Measurements from ENCODE around the gene LORICRIN. TPM values are rescaled to one million over a fixed set of nuclear protein-coding genes. Genes with fewer than 3 reads are reported as not detected.
A peak's percentile ranks its signal among the peaks of the same experiment; 100 is the strongest.

LORICRIN gene
- total and polyA plus RNA-seq, 2 experiments from 2014 or later: not detected

DNA sequence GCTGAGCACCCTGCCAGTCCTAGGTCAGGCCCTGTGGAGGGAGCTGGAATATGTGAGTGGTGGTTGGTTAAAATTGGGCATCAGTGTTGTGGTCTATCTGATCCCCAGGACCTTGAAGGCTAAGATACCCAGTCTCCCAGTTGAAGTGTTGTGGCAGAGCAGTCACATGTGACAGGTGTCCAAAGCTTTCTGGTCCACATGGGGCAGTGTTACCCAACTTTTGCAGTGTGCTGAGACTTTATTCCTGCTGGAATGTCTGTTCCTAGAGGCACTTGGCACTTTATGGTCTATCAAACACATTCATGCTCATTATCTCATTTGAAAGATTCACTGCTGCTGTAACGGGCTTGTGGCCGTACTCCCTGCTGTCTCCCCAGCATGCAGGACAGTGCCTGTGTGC lies 21.0 kb upstream of the LORICRIN start:
- no peak for TF ChIP-seq CTCF (IDR thresholded peaks at IDR 0.05; ENCODE audit: low read depth, low read length)
- peak in 1 of 2 donors; percentile 25 for DNase-seq (ENCODE audit: low read depth in 1 of 2, low spot score in 1 of 2)
- no peaks in the 10 kb centered on the region for H3K4me1 ChIP-seq (ENCODE audit: low read depth)
- no peaks in the 10 kb centered on the region for H3K27me3 ChIP-seq
- H3K9me3 ChIP-seq (ENCODE audit: low read depth): no peaks in the 10 kb centered on the region
- H3K27ac ChIP-seq: no peak overlapping the region
- H3K4me3 ChIP-seq: no peak overlapping the region
- no peaks in the 10 kb centered on the region for H3K36me3 ChIP-seq

DNA sequence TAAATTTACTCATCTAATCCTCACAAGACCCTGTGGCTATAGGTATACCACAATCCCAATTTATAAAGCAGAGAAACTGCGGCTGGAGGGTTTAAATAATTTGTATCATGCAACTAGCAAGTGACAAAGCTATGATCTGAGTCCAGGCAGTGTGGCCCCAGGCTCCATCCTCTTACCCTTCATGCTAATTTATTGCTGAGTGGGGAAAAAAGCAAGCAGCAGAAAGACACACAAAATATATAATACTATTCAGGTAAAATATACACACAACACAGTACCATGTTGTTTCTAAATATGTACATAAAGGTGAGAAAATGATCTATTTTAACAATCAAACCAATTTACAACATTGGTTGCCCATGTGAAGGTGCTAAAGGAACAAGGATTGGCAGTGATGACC lies 17.3 kb upstream of the LORICRIN start:
- no peak overlapping the region for H3K4me3 ChIP-seq
- no peaks in the 10 kb centered on the region for H3K9me3 ChIP-seq (ENCODE audit: low read depth)
- TF ChIP-seq CTCF (IDR thresholded peaks at IDR 0.05; ENCODE audit: low read depth, low read length): no peak
- H3K36me3 ChIP-seq: no peaks in the 10 kb centered on the region
- no peaks in the 10 kb centered on the region for H3K4me1 ChIP-seq (ENCODE audit: low read depth)
- no peak for DNase-seq (ENCODE audit: low read depth in 1 of 2, low spot score in 1 of 2)
- no peak overlapping the region for H3K27ac ChIP-seq
- no peaks in the 10 kb centered on the region for H3K27me3 ChIP-seq

DNA sequence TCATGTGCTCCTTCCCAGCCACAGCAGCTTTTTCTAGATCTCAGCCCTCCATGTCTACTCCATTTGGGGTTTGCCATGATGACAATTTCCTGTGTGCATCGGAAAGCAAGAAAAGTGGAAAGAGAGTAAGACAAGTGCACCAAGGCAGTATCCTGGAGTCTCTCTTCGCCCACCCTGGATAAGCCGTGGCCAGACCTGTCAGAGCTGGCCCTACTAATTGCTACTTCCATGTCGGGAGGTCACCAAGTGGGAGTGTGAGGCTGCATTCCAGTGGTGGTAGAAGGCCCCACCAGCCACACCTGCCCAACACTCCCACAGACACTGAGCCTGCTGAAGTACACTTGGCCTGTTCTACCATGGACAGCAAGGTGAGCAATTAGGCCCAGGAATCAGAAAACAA lies 14.0 kb upstream of the LORICRIN start:
- Histone ChIP-seq H3K27me3 (no peaks in the 10 kb centered on the region), H3K27ac (no peak overlapping the region), H3K4me3 (no peak overlapping the region), H3K9me3 (ENCODE audit: low read depth) (no peaks in the 10 kb centered on the region), H3K4me1 (ENCODE audit: low read depth) (no peaks in the 10 kb centered on the region), H3K36me3 (no peaks in the 10 kb centered on the region)
- no peak for TF ChIP-seq CTCF (IDR thresholded peaks at IDR 0.05; ENCODE audit: low read depth, low read length)
- DNase-seq (ENCODE audit: low read depth in 1 of 2, low spot score in 1 of 2): no peak

GRCh38 chr1:153246018-153246417 lies 13.5 kb upstream of the LORICRIN start:
- Histone ChIP-seq H3K4me1 (ENCODE audit: low read depth) (no peaks in the 10 kb centered on the region), H3K9me3 (ENCODE audit: low read depth) (no peaks in the 10 kb centered on the region), H3K4me3 (no peak overlapping the region), H3K36me3 (no peaks in the 10 kb centered on the region), H3K27me3 (no peaks in the 10 kb centered on the region), H3K27ac (no peak overlapping the region)
- no peak for TF ChIP-seq CTCF (IDR thresholded peaks at IDR 0.05; ENCODE audit: low read depth, low read length)
- DNase-seq (ENCODE audit: low read depth in 1 of 2, low spot score in 1 of 2): no peak

- H3K36me3 ChIP-seq: no peaks in the 10 kb centered on the region
- no peak for TF ChIP-seq CTCF (IDR thresholded peaks at IDR 0.05; ENCODE audit: low read depth, low read length)
- no peak overlapping the region for H3K27ac ChIP-seq
- no peaks in the 10 kb centered on the region for H3K27me3 ChIP-seq
- no peaks in the 10 kb centered on the region for H3K4me1 ChIP-seq (ENCODE audit: low read depth)
- no peaks in the 10 kb centered on the region for H3K9me3 ChIP-seq (ENCODE audit: low read depth)
- H3K4me3 ChIP-seq: no peak overlapping the region
- no peak for DNase-seq (ENCODE audit: low read depth in 1 of 2, low spot score in 1 of 2)
Observed at GRCh38 chr1:153246825-153247224, 12.7 kb upstream of the LORICRIN start.
